Endothelial cell of umbilical vein (primary cell): ENCODE results near the gene IGFBP4.
"Not testable (repeated sequence)": the region's sequence is repeated elsewhere in the genome, so short reads cannot be mapped to it uniquely, and the experiment has no call there.

Experiments
- CTCF ChIP-seq, 2 donors: IDR thresholded peaks; 1 replicate in 1 of 2; 2 replicates in 1 of 2; pipeline ENCODE4 v1.5.1; 2011; ENCODE audit warnings: low read length in 2 of 2, mild to moderate bottlenecking in 2 of 2, moderate library complexity in 2 of 2, control low read depth in 1 of 2, inconsistent platforms in 1 of 2, low read depth in 1 of 2; ENCODE audit not compliant: insufficient read depth in 1 of 2; ENCODE audit errors: extremely low read depth in 1 of 2
- EZH2 ChIP-seq: IDR thresholded peaks from 2 replicates; pipeline ENCODE4 v1.6.1; 2012; ENCODE audit warnings: borderline replicate concordance, low read depth, mild to moderate bottlenecking, moderate library complexity, low read length, inconsistent platforms; ENCODE audit not compliant: severe bottlenecking
- MYC ChIP-seq: IDR thresholded peaks from one replicate; pipeline ENCODE4 v1.6.1; 2011; ENCODE audit warnings: mild to moderate bottlenecking, low read depth, low read length
- POLR2A ChIP-seq: IDR thresholded peaks from 2 replicates; pipeline ENCODE4 v1.6.1; 2012; ENCODE audit warnings: low read depth, mild to moderate bottlenecking, control low read depth, low read length
- TF ChIP-seq, protein P1 (sequence below): IDR thresholded peaks from 2 replicates; pipeline ENCODE4 v1.6.1; 2011; ENCODE audit not compliant: insufficient read depth, insufficient read length

- TF ChIP-seq POLR2A; MYC; CTCF (IDR thresholded peaks at IDR 0.05; ENCODE audit: extremely low read depth in 1 of 2, insufficient read depth in 1 of 2, low read depth in 1 of 2, low read length in 2 of 2); EZH2: not testable (repeated sequence)
- TF ChIP-seq, protein P1, sequence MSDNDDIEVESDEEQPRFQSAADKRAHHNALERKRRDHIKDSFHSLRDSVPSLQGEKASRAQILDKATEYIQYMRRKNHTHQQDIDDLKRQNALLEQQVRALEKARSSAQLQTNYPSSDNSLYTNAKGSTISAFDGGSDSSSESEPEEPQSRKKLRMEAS: not testable (repeated sequence)
Measured at GRCh38 chr17:40409540-40409939, 33.7 kb upstream of the IGFBP4 start.
